Testis (tissue), 2 donors: ENCODE results near the gene DLX5.

Source experiments
- POLR2A ChIP-seq: fragments of 450-650 bp; IDR thresholded peaks from one replicate; pipeline ENCODE4 v1.6.1; 2017; ENCODE audit warnings: antibody characterized with exemption, mild to moderate bottlenecking, moderate library complexity
- TF ChIP-seq, protein P1 (sequence below), 3 experiments: fragments of 450-650 bp in 2 of 3; fragments of 200-600 bp in 1 of 3; sonication (generic) in 1 of 3; IDR thresholded peaks; one replicate each; pipeline ENCODE4 v1.5.1; 2016 to 2019; ENCODE audit warnings: antibody characterized with exemption in 3 of 3, mild to moderate bottlenecking in 2 of 3, moderate library complexity in 1 of 3

DNA sequence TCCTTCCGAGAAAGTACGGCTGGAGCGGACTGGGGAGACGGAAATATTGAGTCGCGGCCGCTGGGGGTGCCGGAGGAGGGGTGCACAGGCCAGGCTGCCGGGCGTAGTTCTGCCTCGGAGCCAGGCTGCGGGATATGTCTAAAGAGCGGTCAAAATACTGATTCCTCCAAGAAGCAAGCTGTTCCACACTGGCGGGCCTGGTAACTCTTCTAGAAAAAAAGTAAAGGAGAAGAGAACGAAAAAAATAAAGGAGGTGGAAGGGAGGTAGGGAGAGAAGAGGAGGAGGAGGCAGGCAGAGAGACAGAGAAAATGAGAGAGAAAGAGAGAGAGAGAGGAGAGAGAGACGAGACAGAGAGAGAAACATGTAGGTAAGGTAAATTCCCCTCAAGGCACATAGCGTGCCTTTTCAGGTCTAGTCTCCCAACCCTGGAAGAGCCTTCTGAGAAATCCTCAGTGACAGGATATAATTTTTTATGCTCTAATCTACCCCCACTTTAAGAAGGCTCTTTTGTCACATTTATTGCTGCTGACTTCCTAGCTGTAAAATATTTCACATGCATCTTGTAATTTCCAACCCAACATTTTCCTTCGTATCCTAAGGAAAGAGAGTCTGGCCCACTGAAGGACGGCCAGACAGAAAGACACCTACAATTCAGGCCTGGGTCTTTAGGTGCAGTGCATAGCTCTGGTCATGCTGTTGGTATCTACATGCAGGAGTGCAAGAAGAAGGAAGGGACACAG lies 5.7 kb downstream of the DLX5 start:
- TF ChIP-seq, protein P1, sequence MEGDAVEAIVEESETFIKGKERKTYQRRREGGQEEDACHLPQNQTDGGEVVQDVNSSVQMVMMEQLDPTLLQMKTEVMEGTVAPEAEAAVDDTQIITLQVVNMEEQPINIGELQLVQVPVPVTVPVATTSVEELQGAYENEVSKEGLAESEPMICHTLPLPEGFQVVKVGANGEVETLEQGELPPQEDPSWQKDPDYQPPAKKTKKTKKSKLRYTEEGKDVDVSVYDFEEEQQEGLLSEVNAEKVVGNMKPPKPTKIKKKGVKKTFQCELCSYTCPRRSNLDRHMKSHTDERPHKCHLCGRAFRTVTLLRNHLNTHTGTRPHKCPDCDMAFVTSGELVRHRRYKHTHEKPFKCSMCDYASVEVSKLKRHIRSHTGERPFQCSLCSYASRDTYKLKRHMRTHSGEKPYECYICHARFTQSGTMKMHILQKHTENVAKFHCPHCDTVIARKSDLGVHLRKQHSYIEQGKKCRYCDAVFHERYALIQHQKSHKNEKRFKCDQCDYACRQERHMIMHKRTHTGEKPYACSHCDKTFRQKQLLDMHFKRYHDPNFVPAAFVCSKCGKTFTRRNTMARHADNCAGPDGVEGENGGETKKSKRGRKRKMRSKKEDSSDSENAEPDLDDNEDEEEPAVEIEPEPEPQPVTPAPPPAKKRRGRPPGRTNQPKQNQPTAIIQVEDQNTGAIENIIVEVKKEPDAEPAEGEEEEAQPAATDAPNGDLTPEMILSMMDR (IDR thresholded peaks at IDR 0.05), result no peak
- TF ChIP-seq POLR2A, result no peak
